ENCODE results near the gene MPHOSPH6.
A peak's percentile ranks its signal among the peaks of the same experiment; 100 is the strongest.
"Not testable (repeated sequence)": the region's sequence is repeated elsewhere in the genome, so short reads cannot be mapped to it uniquely, and the experiment has no call there.

Gene MPHOSPH6, protein sequence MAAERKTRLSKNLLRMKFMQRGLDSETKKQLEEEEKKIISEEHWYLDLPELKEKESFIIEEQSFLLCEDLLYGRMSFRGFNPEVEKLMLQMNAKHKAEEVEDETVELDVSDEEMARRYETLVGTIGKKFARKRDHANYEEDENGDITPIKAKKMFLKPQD

DNA sequence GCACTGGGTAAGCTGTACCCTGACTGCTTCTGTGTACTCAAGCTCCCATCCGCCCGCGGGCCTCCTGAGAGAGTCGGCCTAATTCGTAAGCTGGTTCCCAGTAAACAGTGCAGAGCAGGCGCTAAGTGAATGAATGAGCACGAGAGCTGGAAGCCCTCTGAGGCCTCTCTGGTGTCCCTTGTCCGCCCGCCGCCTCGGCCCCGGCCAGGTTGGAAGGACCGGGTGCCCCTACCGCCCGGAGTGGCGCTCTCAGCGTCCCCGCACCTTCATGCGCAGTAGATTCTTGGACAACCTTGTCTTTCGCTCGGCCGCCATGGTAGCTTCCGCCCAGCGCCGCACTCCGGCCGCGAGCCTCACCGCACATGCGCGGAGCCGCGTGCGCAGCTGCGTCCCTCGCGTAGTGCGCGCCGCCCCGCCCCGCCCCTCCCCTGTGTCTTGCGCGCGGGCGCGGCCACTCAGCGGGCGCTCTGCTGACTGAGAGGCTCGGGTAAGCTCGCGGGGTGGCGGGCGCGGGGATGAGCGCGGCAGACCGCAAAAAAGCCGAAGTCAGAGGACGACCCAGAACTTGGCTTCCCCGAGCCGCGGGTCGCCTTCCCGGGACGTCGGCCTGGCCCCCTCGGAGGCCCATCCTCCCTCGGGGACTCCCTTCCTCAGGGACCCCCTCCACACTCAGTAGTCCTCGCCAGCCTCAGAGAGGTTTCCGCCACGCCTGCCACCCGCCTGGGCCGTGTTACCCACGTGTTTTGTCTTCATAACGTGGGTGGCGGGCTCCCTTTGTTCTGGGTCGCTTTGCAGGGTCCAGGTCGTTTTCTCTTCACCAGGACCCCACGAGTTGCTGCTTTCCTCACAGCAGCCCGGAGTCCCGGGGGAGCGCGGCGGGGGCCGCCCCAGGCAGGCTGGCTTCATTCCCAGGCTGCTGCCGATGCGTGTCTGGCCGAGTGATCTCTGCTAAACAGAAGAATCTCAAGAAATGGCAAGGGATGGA lies at the start of gene MPHOSPH6:
Gene MPHOSPH6, minus strand, starts transcription at position 364 of the 985 bp plus-strand sequence. Its CDS starts 49 bp downstream, at position 315.
- DNase-seq (ENCODE audit: low read depth in 3 of 3), result peak; percentile 80 to 85 (median 80)

DNA sequence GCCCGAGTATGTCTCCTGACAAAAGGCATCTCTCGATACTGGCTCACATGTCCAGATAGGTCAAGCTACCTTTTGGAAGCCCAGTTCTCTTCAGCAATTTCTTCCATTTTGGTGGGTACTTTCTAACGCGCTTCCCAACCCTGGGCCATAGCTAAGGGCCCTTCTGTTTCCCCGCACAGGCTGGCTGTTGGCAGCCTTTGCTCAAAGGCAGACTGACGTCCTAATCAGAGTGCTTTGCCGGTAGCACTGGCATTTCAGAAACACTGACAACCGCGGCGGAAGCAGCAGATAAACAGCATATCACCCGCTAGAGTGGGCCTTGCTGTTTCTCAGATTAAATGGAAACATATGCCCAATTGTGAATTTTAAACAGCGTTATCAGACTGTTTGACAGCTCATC lies 49.3 kb upstream of the MPHOSPH6 start:
- DNase-seq (ENCODE audit: low read depth in 3 of 3), result no peak

DNA sequence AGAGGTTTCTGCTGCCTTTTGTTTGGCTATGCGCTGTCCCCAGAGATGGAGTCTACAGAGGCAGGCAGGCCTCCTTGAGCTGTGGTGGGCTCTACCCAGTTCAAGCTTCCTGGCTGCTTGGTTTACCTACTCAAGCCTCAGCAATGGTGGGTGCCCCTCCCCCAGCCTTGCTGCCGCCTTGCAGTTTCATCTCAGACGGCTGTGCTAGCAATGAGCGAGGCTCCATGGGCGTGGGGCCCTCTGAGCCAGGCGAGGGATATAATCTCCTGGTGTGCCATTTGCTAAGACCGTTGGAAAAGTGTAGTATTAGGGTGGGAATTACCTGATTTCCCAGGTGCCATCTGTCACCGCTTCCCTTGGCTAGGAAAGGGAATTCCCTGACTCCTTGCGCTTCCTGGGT lies 39.3 kb upstream of the MPHOSPH6 start:
- not testable (repeated sequence) for DNase-seq (ENCODE audit: low read depth in 3 of 3)

DNA sequence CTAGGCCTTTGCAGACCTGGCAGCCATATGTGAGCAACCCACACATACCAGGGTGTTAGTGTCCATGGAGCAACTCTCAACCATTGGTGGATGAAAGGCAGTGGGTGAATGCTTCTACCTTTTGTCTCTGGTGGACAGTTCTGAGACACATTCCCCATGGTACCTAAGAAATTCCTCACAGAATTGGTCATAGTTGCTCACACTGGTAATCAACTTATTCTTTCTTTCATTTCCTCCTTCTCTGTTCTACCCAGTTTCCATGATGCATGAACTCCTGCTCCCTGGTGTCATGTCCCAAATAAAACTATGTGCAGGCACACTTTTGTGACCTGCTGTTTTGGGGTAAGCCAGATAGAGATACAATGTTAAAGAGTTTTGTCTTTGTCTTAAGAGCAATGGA lies 33.2 kb upstream of the MPHOSPH6 start:
- no peak for DNase-seq (ENCODE audit: low read depth in 3 of 3)

DNA sequence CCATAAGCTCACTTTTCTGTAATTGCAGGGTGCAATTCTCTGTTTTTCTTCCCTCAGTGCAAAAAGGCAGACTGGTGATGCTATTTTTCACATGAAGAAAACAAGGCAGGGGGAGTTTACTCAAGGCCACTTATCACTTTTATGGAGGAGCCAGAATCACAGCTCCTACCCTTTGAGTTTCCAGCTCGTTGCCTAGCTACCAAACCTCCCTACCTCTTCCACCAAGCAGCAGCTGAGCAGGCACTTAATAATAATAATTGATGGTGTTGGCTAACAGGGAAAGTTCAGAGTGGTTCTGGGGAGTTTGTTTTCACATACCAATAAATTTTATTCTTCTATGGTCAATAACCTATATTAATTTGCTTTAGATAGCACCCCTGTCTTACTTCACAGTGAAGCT lies 31.9 kb upstream of the MPHOSPH6 start:
- DNase-seq (ENCODE audit: low read depth in 3 of 3), result no peak

DNA sequence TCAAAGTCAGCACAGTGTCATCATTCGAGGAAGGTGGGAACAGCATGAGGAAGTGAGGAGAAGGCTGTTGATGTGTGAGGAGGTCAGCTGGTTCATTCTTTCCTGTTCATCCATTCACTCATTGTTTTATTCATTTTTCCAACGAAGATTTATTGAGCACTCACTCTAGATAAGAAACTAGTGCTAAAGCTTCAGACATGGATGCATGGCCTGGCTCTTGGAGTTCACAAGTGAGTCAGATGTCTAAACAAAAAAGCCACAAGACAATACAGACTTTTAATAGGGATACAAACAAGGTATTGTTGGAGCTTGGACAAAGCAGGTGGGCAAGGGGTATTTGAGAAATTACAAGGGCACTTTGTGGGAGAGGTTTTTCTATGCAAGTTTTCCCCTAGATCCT lies 31.3 kb upstream of the MPHOSPH6 start:
- no peak for DNase-seq (ENCODE audit: low read depth in 3 of 3)

DNA sequence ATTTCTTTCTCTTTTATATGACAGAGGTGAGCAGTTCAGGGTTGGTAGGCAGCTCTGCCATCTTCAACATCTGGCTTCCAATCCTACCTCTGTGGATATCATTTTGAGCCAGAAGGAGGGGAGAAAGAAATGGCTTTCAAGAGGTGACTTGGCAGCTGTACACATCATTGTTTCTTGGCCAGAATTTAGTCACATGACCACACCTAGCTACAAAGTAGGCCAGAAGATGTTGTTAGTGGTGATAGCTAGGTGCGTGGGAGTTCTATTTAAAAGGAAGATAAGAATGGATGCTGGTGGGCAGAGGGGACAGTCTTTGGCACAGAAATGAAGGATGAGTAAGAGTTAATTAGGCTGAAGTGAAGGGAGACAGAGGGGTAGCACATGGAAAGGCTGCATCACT lies 29.2 kb upstream of the MPHOSPH6 start:
- no peak for DNase-seq (ENCODE audit: low read depth in 3 of 3)

DNA sequence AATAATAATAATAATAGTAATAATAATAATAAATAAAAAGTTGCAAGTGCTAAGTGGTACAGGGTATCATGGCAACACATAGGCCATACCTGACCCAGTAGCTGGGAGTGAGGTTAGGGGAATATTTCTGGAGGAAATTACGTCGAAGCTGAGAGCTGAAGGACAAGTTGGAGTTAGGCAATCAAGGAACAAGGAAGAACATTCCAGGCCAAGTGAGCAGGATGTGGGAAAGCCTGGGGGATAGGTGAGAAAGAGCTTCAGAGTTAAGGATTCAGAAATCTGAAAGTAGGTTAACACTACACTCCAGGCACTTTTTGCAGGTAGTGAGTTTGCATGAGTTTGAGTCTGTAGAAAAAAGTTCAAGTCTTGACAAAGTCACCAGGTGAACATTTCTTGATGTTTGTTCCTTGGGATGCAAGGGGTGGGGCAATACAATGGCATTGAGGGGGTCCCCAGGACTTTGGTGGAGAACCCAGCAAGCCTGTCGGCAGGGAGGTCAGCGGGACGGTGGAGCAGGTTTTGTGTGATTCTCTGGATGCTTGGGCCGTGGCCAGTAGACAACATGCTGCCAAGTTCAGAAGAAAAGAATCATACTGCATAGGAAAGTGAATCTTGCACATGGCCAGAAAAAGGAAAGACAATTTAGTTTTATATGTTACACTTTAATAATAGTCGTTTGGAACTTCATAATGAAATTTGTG lies 27.7 kb upstream of the MPHOSPH6 start:
- DNase-seq (ENCODE audit: low read depth in 3 of 3), result no peak

DNA sequence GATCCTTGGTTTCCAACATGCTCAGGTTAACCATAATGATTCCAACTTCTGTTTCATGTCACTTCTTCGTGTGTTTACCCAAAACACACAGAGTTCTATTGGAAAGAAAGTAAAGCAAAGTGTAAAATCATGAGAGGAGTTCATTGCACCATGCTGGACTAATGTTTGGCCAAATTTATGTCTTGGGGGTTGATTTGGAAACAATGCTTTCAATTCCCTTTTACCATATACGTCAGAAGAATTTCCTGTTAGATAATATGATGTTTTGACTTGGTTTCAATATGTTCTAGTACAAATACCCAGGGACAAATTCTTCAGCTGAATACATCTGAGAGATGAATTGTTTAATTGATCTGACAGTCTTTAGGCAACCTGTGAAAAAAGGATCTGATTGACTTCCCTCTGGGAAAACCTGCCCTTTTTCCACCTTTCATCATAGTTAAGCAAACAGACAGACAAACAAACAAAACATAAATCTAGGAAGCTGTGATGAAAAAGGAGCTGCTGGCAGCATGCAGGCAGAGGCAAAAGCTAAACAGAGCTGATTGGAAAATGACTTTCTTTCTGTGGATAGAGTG lies 26.0 kb upstream of the MPHOSPH6 start:
- no peak for DNase-seq (ENCODE audit: low read depth in 3 of 3)

DNA sequence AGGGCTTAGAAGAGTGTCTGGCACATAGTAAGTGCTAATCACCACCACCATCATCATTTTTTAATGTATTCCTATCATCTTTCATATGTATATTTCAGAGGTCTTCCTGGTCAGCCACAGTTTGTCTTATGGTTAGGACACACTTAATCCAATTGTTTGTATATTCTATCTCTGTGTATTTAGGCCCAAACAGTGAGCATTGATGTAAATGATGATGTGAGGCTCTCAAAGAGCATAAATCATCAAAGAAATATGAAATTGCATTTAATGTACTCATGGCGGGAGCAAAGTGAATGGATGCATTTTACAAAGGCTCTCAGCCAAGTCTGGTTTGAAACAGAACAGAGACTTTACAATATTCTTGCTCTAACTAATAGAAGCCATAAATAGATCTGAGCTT lies 24.1 kb upstream of the MPHOSPH6 start:
- DNase-seq (ENCODE audit: low read depth in 3 of 3), result no peak

DNA sequence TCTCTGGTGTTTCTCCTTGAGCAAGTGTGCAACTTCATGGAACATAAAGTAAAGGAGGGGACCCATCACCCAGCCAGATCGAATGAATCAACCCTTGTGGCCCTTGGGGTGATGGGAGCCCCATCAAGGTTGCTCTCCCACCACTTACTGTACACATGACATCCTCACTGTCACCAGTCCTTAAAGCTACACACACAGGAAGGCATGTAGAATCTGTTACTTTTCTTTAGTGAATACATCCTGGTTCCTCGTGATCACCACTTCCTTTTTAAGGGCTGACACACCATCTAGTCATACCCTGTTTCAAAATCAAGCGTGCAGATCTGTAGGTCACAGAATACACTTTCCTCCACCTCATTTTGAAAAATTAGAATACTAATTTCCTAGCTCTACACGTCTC lies 22.6 kb upstream of the MPHOSPH6 start:
- DNase-seq (ENCODE audit: low read depth in 3 of 3), result no peak

DNA sequence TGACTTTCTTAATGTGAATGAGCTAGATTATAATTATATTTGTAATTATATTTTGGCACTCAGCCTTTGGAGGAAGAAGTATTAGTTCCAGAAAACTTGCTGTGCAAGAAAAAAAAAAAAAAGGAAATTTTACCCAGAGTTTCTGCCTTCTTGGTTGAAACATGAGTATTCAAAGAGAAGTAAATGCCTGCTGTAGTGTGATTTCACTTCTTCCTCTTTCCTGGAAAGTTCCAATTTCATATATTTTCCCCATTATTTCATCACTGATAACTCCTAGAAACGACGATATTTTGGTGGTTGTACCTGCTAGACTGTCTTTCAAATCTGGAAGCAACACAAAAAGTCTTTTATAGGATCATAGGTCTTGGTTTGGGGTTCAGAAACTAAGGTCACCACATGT lies 20.4 kb upstream of the MPHOSPH6 start:
- DNase-seq (ENCODE audit: low read depth in 3 of 3), result no peak

DNA sequence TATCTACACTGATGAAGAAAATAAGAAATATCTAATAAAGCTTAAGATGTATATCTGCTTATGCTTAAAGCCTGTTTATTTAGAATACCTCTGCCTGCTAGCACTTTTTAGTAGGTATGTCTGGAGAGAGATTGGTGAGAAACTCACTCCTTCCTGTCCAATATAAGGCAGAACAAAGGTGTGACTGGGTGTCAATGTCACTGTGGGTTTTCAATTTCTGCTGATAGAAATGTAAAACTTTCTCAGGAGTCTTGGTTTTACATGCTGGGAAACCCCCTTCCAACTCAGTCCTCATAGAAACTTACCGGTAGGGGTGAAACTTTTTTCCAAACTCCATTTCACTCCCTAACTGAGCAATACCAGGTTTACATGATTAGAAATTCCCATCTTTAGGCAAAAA lies 17.8 kb upstream of the MPHOSPH6 start:
- DNase-seq (ENCODE audit: low read depth in 3 of 3), result no peak

DNA sequence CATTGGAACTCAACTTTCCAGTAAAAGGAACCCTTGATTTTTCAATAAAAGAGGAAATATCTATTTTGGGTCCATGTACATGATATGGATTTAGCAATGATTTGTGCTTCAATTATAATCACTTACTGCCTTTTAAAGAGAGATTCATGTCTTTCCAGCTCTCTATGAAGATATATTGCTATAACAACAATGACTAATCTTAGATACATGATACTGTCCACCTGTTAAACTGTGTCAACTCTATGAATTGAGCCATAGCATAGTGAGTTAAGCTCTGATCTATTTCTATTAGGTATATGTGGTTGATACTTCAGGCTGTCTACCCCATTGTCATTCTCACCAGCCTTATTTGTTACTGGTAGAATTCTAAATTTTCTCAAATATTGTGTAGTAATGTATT lies 15.0 kb upstream of the MPHOSPH6 start:
- DNase-seq (ENCODE audit: low read depth in 3 of 3), result no peak

DNA sequence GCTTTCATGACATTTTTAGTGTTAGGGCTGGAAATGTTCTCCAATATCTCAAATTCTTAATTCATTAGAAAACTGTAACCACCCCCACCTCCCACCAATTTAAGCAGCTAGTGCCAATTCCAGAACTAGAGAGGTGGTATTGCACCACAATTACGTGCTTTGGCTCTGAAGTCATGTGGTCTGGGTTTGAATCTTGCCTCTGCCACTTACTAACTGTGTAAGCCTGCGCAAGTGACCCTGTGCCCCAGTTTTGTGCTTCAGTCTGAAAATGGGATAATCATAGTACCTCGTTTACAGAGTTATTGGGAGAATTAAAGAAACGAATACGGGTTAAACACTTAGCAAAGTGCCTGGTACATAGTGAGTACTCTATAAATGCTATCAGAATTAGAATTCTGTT lies 14.2 kb upstream of the MPHOSPH6 start:
- no peak for DNase-seq (ENCODE audit: low read depth in 3 of 3)

DNA sequence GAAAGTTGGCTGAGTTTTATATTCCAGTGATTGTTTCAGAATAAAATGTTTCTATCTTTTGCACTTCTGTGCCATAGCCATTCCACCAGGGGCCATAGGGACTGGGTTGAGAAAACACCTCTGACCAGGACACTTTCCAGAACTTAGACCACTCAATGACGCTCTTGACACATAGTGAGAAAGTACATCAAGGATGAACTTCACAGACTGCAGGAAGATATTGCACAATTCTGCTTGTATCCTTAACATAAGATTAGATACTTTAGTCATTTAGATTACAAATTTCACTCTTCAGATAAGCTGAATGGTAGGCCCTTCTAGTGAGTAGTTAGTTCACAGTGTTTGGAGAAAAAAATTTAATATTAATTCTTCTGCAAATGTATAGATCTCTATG lies 13.0 kb upstream of the MPHOSPH6 start:
- no peak for DNase-seq (ENCODE audit: low read depth in 3 of 3)

DNA sequence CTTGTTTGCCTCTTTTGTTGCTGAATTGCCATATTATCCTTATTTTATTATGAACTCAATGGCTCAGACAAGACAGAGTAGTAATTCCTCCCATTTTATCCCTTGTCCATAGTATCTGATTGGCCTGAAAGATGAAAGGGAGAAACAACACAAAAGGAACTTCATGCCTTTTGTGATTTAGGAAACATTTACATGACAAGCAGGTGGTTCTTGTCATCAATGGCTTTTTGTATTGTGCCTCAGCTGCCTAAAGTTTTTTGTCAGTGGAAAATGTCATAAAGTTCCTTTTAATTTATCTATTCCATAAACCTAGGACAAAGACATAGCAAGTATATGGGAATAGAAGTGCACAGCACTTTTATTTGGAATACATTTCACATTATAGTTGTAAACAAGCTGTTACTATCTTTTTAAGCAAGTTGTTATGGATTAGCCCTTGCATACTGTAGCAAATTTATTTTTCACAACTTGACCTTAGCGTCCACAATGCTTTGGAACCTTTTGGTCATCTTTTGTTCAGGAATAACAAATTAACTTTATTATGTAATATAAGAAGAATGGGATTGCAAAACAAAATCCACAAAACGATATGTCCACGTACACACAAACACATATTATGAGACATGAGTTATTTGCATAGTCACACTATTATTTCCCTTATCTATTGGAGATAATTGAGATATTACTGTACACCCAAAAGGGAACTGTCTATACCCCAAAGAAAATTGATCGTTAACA lies 12.4 kb upstream of the MPHOSPH6 start:
- DNase-seq (ENCODE audit: low read depth in 3 of 3), result no peak

DNA sequence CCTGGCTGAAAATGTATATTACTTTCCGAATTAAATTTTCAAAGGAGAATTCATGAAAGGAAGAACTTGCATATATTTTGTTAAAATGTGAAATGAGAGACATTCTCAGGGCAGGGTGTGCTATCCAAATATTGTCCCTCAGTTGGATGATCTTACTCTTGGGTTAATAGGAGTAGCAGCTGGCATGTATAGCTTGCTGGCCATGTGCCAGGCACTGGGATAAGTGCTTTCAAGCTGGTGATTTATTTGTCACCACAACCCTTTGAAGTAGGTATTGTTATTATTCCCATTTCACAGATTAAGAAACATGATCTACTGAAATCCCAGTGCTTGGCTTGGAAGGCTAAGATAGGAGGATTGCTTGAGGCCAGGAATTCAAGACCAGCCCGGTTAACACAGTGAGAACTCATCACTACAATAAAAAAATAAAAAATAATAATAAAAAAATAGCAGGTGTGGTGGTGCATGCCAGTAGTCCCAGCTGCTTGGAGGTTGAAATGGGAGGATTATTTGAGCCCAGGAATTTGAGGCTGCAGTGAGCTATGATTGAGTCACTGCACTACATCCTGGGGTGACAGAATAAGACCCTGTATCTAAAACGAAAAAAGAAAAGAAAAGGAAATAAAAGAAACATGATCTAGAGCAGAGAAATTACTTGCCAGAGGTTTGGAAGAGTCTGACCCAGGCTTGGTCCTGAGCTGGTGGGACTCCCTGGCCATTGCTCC lies 11.6 kb upstream of the MPHOSPH6 start:
- DNase-seq (ENCODE audit: low read depth in 3 of 3), result no peak

DNA sequence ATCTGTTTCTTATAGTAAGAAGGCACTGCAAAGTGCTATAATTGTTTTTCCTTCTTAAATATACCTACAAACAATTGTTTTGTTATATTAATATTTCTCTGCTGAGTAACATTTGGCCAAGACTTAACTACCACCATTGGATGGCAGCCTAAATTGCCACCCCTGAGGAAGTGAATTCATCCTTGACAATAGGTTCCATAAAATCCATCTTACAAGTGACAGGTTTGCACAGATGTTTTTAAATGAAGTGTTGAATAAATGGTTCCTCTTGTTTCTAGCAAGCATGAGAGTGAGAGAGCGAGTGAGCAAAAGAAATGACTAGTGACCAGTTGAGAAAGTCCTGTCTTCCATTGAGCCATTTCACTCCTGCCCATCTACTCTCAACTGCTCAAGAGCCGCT lies 8.3 kb upstream of the MPHOSPH6 start:
- no peak for DNase-seq (ENCODE audit: low read depth in 3 of 3)

DNA sequence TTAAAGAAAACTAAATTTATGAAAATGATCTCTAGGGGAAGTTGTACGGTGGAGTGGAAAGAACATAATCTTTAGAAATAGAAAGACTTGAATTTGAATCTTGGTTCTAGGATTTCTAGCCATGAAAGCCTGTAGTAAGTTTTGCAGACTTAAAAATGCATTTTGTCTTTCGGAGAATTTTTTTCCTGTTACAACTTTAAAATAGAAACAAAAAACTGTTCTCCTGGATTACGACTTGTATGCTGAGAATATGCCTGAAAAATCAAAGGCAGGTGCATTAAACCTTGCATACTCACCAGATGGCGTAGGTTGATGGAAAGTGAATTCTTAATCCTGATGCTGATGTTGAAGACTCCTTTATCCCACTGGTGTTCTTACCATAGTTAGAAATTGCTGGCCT lies 7.5 kb upstream of the MPHOSPH6 start:
- DNase-seq (ENCODE audit: low read depth in 3 of 3), result no peak

DNA sequence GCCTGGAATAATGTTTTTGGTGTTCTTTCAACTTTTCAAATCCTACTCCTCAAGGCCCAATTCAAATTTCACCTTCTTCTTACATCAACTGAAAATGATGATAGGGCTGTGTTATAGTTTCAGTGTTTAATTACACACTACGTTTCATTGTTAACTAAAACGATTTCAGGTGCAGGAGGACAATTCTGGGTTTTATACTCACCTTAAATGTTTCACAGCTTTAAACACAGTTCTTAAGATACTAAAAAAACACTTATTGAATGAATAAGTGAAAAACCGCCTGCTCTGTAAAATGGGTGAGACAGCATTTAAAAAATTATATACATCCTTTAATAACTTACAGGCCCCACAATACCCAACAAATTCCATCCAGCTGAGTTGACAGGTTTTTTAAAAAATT lies 6.2 kb upstream of the MPHOSPH6 start:
- DNase-seq (ENCODE audit: low read depth in 3 of 3), result no peak
